UCSD-AML1 (cell line): ENCODE data around the gene PLIN5.
A peak's percentile ranks its signal among the peaks of the same experiment; 100 is the strongest.

Experiments
- DNase-seq: peaks from one replicate; lab custom pipeline; 2025; ENCODE audit not compliant: unreplicated experiment; lab: John Stamatoyannopoulos, UW

Gene PLIN5

GRCh38 chr19:4534836-4535658, at the start of gene PLIN5:
TSS of gene PLIN5 (minus strand) at chr19:4535224. CDS start at chr19:4534074, 1,150 bp downstream.
- no peak for DNase-seq

- peak; percentile 35 for DNase-seq
Measured at GRCh38 chr19:4583961-4584669, 49.1 kb upstream of the PLIN5 start.

DNA sequence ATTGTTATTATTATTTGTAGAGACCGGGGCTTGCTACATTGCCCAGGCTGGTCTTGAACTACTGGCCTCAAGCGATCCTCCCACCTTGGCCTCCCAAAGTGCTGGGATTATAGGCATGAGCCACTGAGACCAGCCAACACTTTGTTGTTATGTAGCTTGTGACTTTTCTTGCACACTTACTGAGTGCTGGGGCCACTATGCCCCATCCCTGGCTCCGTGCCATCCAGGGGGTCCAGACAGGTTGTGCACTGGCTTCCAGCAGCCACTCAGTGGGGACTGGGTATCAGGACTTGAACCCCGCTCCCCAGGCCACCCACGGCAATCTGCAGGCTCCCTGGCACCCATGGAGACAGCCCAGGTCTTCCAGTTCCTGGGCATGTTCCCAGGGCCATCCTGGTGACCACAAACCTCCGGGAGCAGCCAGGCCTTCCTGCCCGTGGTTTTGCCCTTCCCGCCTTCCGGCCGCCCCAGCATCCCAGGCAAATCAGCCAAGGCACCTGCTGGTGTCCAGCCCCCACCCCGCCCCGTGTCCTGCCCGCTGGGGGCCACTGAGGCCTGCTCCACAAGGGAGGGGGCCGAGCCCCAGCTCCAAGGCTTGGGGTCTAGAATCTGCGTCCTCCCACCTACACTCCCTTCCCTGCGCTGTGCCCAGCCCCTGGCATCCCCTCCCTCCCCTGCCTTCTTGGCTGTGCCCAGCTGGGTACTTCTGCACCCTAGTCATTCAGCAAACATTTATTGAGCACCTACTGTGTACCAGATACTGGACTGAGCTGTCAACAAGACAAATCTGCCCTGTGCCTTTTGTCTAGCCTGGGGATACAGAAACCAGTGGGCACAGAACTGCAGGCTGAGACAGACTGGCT, 48.2 kb upstream of the PLIN5 start:
- DNase-seq = peak; percentile 38

GRCh38 chr19:4581666-4582553, 46.9 kb upstream of the PLIN5 start:
- peak; percentile 26 for DNase-seq

- no peak for DNase-seq
Measured at GRCh38 chr19:4580961-4581665, 46.1 kb upstream of the PLIN5 start.

GRCh38 chr19:4580021-4580901, 45.2 kb upstream of the PLIN5 start:
- DNase-seq = no peak

DNA sequence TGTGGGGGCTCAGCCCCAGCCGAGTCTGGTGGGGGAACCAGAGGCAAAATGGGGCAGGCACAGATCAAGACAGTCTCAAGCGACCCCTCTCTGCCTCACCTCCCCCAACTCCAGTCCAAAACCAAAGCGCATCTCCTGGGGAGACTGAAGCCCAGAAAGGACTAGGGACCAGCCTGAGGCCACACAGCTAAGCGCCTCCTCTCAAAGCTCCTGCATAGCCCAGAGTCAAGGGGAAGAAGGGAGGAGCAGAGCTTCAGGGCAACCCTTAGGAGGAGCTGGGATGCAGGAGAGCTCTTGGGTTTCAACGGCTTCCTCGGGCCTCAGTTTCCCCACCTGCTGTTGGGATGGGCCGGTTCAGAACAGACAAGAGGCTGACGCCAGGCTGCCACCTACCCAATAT, 44.4 kb upstream of the PLIN5 start:
- DNase-seq = no peak

GRCh38 chr19:4578552-4579248, 43.7 kb upstream of the PLIN5 start:
- DNase-seq = no peak

DNA sequence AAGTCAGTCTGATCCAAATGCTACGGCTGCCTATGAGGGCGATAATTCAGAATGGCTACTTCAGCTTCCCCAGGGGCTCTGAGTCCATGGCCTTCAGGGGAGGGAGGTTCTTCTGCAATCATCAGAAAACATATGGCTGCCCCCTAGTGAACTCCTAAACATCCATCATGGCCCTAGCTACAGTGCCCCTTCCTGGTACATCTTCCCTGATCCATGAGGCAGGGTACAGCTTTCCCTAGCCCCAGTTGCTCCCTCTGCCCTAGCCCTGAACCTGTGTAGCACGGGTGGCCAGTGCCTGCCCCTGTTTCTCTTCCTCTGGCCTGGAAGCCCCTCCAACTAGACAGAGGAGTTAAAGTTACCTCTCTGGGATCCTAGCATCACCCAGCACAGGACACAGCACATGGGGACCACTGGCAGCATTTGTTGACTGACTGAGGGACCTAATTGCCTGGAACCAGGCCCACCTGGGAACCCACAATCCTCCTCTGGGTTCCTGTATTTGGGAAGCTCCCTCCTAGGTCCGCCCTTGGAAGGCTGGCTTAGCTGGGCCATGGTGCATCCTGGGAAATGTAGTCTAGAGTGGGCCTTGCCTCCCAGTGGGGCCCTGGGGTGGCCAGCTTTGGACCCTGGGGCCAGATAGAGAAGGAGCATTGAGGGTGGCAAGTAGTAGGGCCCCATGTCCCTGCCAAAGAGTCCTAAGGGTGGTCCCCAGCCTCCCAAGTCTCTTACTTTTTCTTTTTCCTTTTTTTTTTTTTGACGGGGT, 42.2 kb upstream of the PLIN5 start:
- peak; percentile 33 for DNase-seq

DNA sequence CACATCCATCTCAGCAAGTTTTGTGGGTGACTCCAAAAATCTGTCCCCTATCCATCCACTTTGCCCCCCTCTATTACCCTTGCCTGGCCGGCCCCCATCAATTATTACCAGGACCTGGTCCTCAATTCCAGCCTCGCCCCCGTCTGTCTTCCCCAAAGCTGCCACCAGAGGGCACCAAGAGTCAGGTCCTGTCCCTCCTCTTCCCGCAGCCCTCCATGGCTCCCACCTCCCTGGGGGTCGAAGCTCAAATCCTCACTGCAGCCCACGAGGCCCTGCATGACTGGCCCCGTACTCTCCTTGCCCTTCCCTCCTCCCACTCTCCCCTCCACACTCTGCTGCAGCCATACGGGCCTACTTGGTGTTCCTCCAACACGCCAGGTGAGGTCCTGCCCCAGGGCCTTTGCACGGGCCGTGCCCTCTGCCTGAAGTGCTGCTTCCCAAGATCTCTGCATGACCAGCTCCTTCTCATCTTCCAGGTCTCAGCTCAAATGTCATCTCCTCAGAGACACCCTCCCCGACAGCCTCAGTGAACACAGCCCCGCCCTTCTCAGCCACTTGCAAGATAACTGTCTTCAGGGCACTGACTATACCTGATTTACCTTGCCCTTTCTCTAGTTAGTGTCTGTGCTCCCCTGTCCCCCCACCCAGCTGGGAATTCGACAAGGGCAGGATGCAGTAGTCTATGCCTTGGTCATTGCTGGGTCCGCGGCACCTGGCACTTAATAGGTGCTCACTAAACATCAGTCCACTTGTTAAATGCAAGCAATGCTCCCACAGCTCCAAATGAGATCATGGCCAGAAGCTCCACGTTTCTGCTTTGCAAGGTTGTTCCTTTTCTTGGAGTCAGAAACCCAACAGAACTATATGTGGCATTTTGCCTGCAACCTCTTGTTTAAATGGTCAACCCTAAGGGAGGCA, 41.3 kb upstream of the PLIN5 start:
- peak; percentile 49 for DNase-seq

DNA sequence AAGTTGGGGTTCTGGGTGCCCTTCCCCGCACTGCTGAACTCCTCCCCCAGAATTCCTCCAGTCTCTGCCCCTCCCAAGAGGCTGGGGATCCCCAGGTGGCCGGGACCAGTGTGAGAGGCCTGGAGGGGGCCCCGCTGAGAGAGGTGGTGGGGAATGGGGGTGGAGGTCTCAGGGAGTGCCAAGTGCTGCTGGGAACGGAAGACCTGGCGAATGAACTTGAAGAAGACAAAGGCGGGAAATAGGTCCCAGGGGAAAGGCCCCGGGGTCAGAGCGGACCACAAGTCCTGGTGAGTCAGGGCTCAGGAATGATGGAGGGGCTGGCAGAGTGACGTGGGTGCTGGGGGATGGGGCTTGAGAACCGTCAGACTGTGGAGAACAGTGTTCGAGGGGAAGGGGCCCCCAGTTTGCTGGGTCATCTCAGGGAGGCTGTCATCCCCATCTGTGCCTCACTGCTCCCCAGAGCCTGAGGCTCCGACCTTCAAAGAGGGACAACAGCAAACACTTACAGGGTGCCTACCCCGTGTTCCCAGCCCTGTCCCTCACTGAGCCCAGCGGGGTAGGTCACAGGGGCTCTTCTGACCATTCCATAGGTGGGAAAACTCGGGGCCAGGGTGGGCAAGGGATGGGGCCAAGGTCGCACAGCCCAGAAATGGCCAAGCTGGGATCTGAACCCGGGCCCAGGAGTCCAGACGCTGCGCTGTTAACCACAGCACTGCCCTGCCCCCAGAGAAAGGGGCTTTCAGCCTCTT, 40.4 kb upstream of the PLIN5 start:
- no peak for DNase-seq

- no peak for DNase-seq
Measured at GRCh38 chr19:4573682-4574081, 38.7 kb upstream of the PLIN5 start.

DNA sequence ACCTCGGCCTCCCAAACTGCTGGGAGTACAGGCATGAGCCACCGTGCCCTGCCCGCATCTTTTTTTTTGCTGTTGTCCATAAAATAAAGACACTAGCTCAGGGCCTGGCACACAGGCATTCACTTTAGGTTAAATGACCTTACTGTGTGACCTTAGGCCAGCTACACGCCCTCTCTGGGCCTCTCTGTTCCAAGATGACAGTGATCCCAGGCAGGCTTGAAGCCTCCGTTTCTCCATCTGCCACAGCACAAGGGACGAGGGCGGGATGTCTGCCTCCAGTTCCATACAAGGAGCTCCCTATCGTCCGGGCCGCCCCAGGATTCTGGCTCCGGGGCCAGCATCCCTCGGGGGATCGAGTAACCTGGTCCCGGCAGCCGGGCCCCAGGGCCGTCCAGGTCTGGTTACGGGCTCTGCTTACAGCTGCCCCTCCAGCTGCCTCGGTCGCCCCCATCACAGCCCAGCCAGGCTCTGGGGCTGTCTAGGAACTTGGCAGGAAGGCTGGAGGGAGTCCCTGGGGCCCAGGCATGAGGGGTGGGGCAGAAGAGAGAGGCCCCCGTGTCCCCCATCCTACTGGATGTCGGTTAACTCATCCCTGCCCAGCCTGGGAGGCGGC, 36.4 kb upstream of the PLIN5 start:
- DNase-seq = no peak

- DNase-seq = no peak
Measured at GRCh38 chr19:4570916-4571304, 35.9 kb upstream of the PLIN5 start.

- DNase-seq = no peak
Measured at GRCh38 chr19:4570402-4570801, 35.4 kb upstream of the PLIN5 start.
